NCI-H748 (cell line): ENCODE measurements around the gene OR5K4.
"Not testable (repeated sequence)": the region's sequence is repeated elsewhere in the genome, so short reads cannot be mapped to it uniquely, and the experiment has no call there.

Experiments used
- DNase-seq: peaks from one replicate; lab custom pipeline; 2025; ENCODE audit not compliant: unreplicated experiment; lab: John Stamatoyannopoulos, UW

OR5K4 gene

GRCh38 chr3:98371186-98371585 is 17.5 kb downstream of the OR5K4 start:
- no peak for DNase-seq

DNA sequence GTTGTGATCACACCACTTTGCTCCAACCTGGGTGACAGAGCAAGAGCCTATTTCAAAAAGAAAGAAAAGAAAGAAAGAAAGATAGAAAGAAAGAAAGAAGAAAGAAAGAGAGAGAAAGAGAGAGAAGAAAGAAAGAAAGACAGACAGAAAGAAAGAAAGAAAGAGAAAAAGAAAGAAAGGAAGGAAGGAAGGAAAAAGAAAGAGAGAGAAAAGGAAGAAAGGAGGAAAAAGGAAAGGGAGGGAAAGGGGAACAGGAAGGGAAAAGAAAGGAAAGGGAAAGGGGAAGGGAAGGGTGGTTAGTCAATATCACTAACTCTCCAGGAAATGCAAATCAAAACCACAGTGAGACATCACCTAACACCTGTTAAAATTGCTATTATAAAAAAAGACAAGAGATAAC is 18.2 kb downstream of the OR5K4 start:
- DNase-seq: no peak

DNA sequence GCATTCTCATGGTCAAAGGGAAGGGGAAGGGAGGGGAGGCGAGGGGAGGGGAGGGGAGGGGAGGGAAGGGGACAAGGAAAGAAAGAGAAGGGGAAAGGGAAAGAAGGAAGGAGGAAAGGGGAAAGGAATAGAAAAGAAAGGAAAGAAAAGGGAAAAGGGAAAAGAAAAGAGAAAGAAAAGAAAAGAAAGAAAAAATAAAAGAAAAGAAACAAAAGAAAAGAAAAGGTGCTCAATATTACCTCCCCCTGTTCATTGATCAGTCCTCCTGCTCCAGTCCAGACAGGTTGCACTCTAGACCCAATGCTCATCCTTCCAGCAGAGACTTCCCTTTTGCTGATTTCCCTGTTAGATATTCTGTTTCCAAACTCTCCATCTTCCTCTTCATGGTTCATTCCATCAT is 18.8 kb downstream of the OR5K4 start:
- DNase-seq: no peak

DNA sequence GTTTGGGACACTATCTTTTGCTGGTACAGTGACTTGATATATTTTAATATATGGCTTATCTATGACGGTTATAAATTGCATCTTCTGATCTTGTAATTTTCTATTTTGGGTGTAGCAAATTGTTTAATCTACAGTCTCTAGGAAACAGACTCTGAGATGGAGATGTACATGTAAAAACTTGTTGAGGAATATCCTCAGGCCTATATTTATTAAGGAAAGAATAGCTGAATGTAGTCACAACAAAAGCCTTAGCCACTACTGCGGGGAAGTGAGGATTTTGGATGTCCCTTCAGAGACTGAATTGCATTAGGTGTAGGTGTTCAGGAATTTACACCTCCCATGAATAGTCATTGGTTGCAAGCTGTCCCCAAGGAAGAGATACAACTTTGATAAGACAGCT is 23.0 kb downstream of the OR5K4 start:
- DNase-seq: no peak

- no peak for DNase-seq
Measured at GRCh38 chr3:98388147-98388546, 34.5 kb downstream of the OR5K4 start.

DNA sequence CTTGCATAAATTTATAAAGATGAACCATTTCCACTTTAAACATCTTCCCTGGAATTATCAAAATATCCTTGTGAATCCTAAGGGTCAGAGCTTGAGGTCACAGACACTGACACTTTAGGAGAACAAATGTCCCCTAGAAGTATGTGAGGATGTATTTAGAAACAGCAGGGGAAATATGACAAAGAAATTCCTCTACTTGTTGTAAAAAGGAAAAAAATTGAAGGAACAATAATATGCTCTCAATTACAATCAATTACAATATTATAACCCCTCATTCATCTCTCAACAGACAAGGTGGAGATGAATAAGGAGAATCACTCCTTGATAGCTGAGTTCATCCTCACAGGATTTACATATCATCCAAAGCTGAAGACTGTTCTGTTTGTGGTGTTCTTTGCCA is 36.7 kb downstream of the OR5K4 start, which contains the start of gene OR5K3:
OR5K3 (plus strand) TSS at position 301 of the 400 bp plus-strand sequence; CDS start at position 301, 0 bp downstream.
- no peak for DNase-seq

DNA sequence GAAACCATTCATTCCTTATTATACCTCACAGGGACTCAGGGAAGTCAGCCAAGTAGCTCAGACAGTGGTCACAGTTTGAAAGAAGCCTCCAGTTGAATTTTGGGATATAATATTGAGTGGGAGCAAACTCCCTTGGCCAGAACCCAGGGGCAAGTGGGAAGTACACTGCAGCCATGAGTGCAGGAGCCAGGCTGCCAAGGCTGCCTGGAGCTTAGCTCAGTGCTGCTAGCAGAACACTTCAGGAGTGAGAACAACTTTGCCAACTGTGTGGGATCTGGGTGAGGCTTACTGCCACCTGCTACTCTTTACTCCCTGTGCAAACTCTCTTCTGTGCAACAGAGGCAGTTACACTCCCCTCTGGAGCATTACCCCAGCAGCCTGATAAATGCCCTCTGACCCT is 41.4 kb downstream of the OR5K4 start:
- DNase-seq: no peak

GRCh38 chr3:98396482-98396881 is 42.8 kb downstream of the OR5K4 start:
- DNase-seq: not testable (repeated sequence)

- no peak for DNase-seq
Measured at GRCh38 chr3:98398513-98398912, 44.9 kb downstream of the OR5K4 start.

GRCh38 chr3:98402507-98402906 is 48.9 kb downstream of the OR5K4 start:
- DNase-seq: no peak

GRCh38 chr3:98404010-98404409 is 50.4 kb downstream of the OR5K4 start:
- DNase-seq: no peak
